CD14-positive monocyte (primary cell): ENCODE data around the gene LTBP4. TPM values are rescaled to one million over a fixed set of nuclear protein-coding genes. Genes with fewer than 3 reads are reported as not detected.

Experiments
- DNase-seq, 3 donors: peaks; one replicate each; pipeline ENCODE4 v3.0.0-alpha.2; 2011 to 2022
- H2AFZ ChIP-seq: 2 replicates; pipeline ENCODE4 v1.6.0; 2012; ENCODE audit warnings: mild to moderate bottlenecking, low read depth, low read length, inconsistent platforms; ENCODE audit not compliant: insufficient read depth, poor library complexity, severe bottlenecking
- H3K27ac ChIP-seq, 2 donors: 1 replicate in 1 of 2; 2 replicates in 1 of 2; pipeline ENCODE4 v1.5.1; 2012 to 2013; ENCODE audit warnings: low read length in 2 of 2, control low read depth in 1 of 2, inconsistent platforms in 1 of 2, low read depth in 1 of 2, mild to moderate bottlenecking in 1 of 2
- H3K27me3 ChIP-seq, 2 donors: one replicate each; pipeline versions ENCODE4 v1.6.0 to v1.6.1; 2011 to 2013; ENCODE audit warnings: low read length in 2 of 2; ENCODE audit not compliant: control insufficient read depth in 2 of 2, insufficient read depth in 2 of 2
- H3K36me3 ChIP-seq, 2 donors: replicated peaks in 1 of 2; 1 replicate in 1 of 2; 2 replicates in 1 of 2; pipeline versions ENCODE4 v1.5.1 to v1.6.1; 2012 to 2013; ENCODE audit warnings: low read length in 2 of 2, control low read depth in 1 of 2, inconsistent platforms in 1 of 2, mild to moderate bottlenecking in 1 of 2; ENCODE audit not compliant: insufficient read depth in 2 of 2, control insufficient read depth in 1 of 2
- H3K4me1 ChIP-seq, 2 donors: 1 replicate in 1 of 2; 2 replicates in 1 of 2; pipeline versions ENCODE4 v1.5.1 to v1.6.1; 2012 to 2013; ENCODE audit warnings: low read length in 2 of 2, control low read depth in 1 of 2, inconsistent platforms in 1 of 2, mild to moderate bottlenecking in 1 of 2, moderate library complexity in 1 of 2; ENCODE audit not compliant: insufficient read depth in 2 of 2, control insufficient read depth in 1 of 2
- H3K4me2 ChIP-seq: replicated peaks from 2 replicates; pipeline ENCODE3; 2012; ENCODE audit warnings: low read length, moderate library complexity, mild to moderate bottlenecking; ENCODE audit not compliant: poor library complexity, severe bottlenecking; ENCODE audit errors: extremely low read depth
- H3K4me3 ChIP-seq, 3 experiments: fragments of 200-600 bp in 1 of 3; sonication (generic) in 1 of 3; replicated peaks in 1 of 3; 1 replicate in 2 of 3; 2 replicates in 1 of 3; pipeline ENCODE4 v1.5.1; 2011 to 2013; ENCODE audit warnings: low read length in 3 of 3, mild to moderate bottlenecking in 3 of 3, control low read depth in 2 of 3, low read depth in 2 of 3, inconsistent platforms in 1 of 3, moderate library complexity in 1 of 3
- H3K79me2 ChIP-seq: 2 replicates; pipeline ENCODE4 v1.6.0; 2012; ENCODE audit warnings: mild to moderate bottlenecking, control low read depth, inconsistent platforms, low read length, moderate library complexity; ENCODE audit not compliant: insufficient read depth
- H3K9ac ChIP-seq: 2 replicates; pipeline ENCODE4 v1.6.0; 2017; ENCODE audit warnings: low read length, mild to moderate bottlenecking; ENCODE audit not compliant: insufficient read depth, poor library complexity, severe bottlenecking
- H3K9me3 ChIP-seq, 2 donors: replicated peaks in 1 of 2; 1 replicate in 1 of 2; 2 replicates in 1 of 2; pipeline versions ENCODE4 v1.5.1 to v1.6.1; 2012 to 2013; ENCODE audit warnings: low read length in 2 of 2, control low read depth in 1 of 2; ENCODE audit not compliant: control insufficient read depth in 1 of 2, insufficient read depth in 1 of 2
- H4K20me1 ChIP-seq: 2 replicates; pipeline ENCODE4 v1.6.0; 2012; ENCODE audit warnings: mild to moderate bottlenecking, low read length, control low read depth, moderate library complexity; ENCODE audit not compliant: insufficient read depth
- H3K27ac Mint-ChIP-seq, 7 donors: one replicate each; pipeline ENCODE4 v1.8.0; 2020; ENCODE audit warnings: mild to moderate bottlenecking in 7 of 7, mixed read lengths in 7 of 7, moderate library complexity in 6 of 7, inconsistent platforms in 2 of 7
- H3K27me3 Mint-ChIP-seq, 3 donors: one replicate each; pipeline ENCODE4 v1.8.0; 2021 to 2022; ENCODE audit warnings: low read depth in 3 of 3, mild to moderate bottlenecking in 3 of 3, mixed read lengths in 3 of 3, moderate library complexity in 3 of 3, inconsistent platforms in 1 of 3
- H3K36me3 Mint-ChIP-seq, 2 donors: one replicate each; pipeline ENCODE4 v1.8.0; 2020; ENCODE audit warnings: mixed read lengths in 2 of 2, inconsistent platforms in 1 of 2, mild to moderate bottlenecking in 1 of 2
- H3K4me1 Mint-ChIP-seq: one replicate; pipeline ENCODE4 v1.8.0; 2020; ENCODE audit warnings: mild to moderate bottlenecking, mixed read lengths
- H3K4me3 Mint-ChIP-seq, 2 donors: one replicate each; pipeline ENCODE4 v1.8.0; 2020; ENCODE audit warnings: mild to moderate bottlenecking in 2 of 2, mixed read lengths in 2 of 2, moderate library complexity in 1 of 2
- H3K9me3 Mint-ChIP-seq, 7 donors: one replicate each; pipeline ENCODE4 v1.8.0; 2020 to 2022; ENCODE audit warnings: mixed read lengths in 7 of 7, mild to moderate bottlenecking in 6 of 7, moderate library complexity in 6 of 7, inconsistent platforms in 2 of 7
- WGBS: methylation state at CpG from one replicate; pipeline ENCODE4 v1.1.5; 2013; ENCODE audit warnings: missing lambda C conversion rate; ENCODE audit not compliant: insufficient coverage; 5-methylcytosine and 5-hydroxymethylcytosine counted together
- intact Hi-C, 2 donors: fragments of 100-400 bp; cut with micrococcal nuclease; formaldehyde crosslinking; loops; one replicate each; pipeline versions ENCODE4 v1.15.0 to v1.15.1; 2023
- polyA plus RNA-seq, 3 donors: library from polyadenylated mRNA; depleted of rRNA in 1 of 3; unstranded in 2 of 3; stranded (reverse) in 1 of 3; fragments of 300-500 nt in 2 of 3; fragments of >200 nt in 1 of 3; fragmentation: Illumina TruSeq in 2 of 3; gene quantifications; 1 replicate in 2 of 3; 2 replicates in 1 of 3; pipeline ENCODE4 v1.2.3, GENCODE V29; 2012 to 2021
- TF ChIP-seq, protein P1 (sequence below): fragments of 200-600 bp; IDR thresholded peaks from one replicate; pipeline ENCODE4 v1.8.0; 2022; ENCODE audit warnings: antibody characterized with exemption, mild to moderate bottlenecking

Gene LTBP4
- polyA plus RNA-seq, 3 donors: 3.8 to 38.7 (median 8.0) TPM

DNA sequence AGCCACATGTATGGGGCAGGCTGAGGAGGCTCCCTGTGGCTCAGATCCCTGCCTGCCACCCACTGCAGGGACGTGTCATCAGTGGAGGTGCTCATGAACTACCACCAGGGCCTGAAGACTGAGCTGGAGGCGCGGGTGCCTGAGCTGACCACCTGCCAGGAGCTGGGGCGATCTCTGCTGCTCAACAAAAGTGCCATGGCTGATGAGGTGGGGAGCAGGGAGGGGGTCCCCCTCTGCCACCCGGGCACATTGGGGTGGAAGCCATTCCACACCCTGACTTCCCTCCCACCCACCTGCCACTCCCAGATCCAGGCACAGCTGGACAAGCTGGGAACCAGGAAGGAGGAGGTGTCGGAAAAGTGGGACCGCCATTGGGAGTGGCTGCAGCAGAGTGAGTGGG, 35.8 kb upstream of the LTBP4 start:
- Mint-ChIP-seq H3K4me3 (peak overlapping the region in 1 of 2 donors; percentile 35), H3K36me3 (peaks cover 0 to 4% of the 10 kb centered on the region in 2 donors), H3K9me3 (peaks cover 0 to 13% (median 11%) of the 10 kb centered on the region in 7 donors), H3K4me1 (peaks cover 8% of the 10 kb centered on the region), H3K27ac (no peak overlapping the region), H3K27me3 (peaks cover 60 to 71% (median 62%) of the 10 kb centered on the region in 3 donors)
- intact Hi-C loops: loop anchor here in 1 of 2 donors (5.0 kb wide), 1 partner anchor 37 kb away; the partner anchor contains the start of gene LTBP4
- peaks cover 0 to 12% of the 10 kb centered on the region in 2 donors for H3K9me3 ChIP-seq
- peaks cover 13 to 20% of the 10 kb centered on the region in 2 donors for H3K4me1 ChIP-seq
- H3K9ac ChIP-seq: no peak overlapping the region
- 79% methylated on average over 3 of the region's 7 CpGs for WGBS
- H3K36me3 ChIP-seq: no peaks in the 10 kb centered on the region
- H3K79me2 ChIP-seq: no peaks in the 10 kb centered on the region
- H2AFZ ChIP-seq: no peak overlapping the region
- no peaks in the 10 kb centered on the region for H4K20me1 ChIP-seq
- no peak for DNase-seq
- H3K4me3 ChIP-seq: no peak overlapping the region
- TF ChIP-seq, protein P1, sequence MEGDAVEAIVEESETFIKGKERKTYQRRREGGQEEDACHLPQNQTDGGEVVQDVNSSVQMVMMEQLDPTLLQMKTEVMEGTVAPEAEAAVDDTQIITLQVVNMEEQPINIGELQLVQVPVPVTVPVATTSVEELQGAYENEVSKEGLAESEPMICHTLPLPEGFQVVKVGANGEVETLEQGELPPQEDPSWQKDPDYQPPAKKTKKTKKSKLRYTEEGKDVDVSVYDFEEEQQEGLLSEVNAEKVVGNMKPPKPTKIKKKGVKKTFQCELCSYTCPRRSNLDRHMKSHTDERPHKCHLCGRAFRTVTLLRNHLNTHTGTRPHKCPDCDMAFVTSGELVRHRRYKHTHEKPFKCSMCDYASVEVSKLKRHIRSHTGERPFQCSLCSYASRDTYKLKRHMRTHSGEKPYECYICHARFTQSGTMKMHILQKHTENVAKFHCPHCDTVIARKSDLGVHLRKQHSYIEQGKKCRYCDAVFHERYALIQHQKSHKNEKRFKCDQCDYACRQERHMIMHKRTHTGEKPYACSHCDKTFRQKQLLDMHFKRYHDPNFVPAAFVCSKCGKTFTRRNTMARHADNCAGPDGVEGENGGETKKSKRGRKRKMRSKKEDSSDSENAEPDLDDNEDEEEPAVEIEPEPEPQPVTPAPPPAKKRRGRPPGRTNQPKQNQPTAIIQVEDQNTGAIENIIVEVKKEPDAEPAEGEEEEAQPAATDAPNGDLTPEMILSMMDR: no peak
- H3K27me3 ChIP-seq: peaks cover 19 to 53% of the 10 kb centered on the region in 2 donors
- H3K4me2 ChIP-seq: no peak overlapping the region
- H3K27ac ChIP-seq: no peak overlapping the region

DNA sequence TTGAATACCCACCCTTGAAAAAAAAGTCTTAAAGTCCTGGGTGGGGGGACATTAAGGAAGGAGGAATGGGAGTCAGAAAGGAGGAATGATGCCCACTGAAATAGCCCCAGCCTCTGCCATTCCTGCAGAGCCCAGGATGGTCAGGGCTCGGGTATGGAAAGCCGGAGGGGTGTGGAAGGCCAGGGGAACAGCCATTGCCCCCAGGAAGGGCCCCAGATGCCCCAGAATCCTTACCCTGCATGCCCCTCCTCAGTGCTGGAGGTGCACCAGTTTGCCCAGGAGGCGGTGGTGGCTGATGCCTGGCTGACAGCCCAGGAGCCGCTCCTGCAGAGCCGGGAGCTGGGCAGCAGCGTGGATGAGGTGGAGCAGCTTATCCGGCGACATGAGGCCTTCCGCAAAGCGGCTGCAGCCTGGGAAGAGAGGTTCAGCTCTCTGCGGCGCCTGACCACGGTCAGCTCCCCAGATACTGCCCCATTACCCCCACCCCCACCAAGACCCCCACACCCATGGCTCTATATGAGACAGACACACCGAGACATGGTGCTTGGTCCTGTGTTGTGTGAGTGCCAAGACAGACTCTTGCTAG, 35.2 kb upstream of the LTBP4 start:
- Histone ChIP-seq H2AFZ (no peak overlapping the region), H3K4me2 (no peak overlapping the region), H3K36me3 (no peaks in the 10 kb centered on the region), H4K20me1 (no peaks in the 10 kb centered on the region), H3K27me3 (peaks cover 19 to 51% of the 10 kb centered on the region in 2 donors), H3K4me1 (peaks cover 15 to 21% of the 10 kb centered on the region in 2 donors), H3K79me2 (no peaks in the 10 kb centered on the region), H3K4me3 (no peak overlapping the region), H3K27ac (no peak overlapping the region), H3K9ac (no peak overlapping the region), H3K9me3 (peaks cover 0 to 12% of the 10 kb centered on the region in 2 donors)
- H3K4me3 Mint-ChIP-seq: peak overlapping the region in 1 of 2 donors; percentile 76
- H3K27ac Mint-ChIP-seq: no peak overlapping the region
- H3K4me1 Mint-ChIP-seq: peaks cover 12% of the 10 kb centered on the region
- intact Hi-C loops: loop anchor here in 1 of 2 donors (5.0 kb wide), 1 partner anchor 36 kb away; the partner anchor contains the start of gene LTBP4
- 89% methylated on average over 7 of the region's 14 CpGs for WGBS
- H3K27me3 Mint-ChIP-seq: peaks cover 62 to 69% (median 62%) of the 10 kb centered on the region in 3 donors
- H3K36me3 Mint-ChIP-seq: peaks cover 0 to 4% of the 10 kb centered on the region in 2 donors
- no peak for DNase-seq
- TF ChIP-seq, protein P1: no peak
- H3K9me3 Mint-ChIP-seq: peaks cover 0 to 16% (median 11%) of the 10 kb centered on the region in 7 donors
